Measurements from ENCODE around the gene PALB2.

GRCh38 chr16:23590181-23590580 is 50.9 kb downstream of the PALB2 start:
- TF ChIP-seq TBP (optimal IDR thresholded peaks at IDR 0.05; ENCODE audit: low read depth, low read length) = no peak
- no peak for TF ChIP-seq NUFIP1 (IDR thresholded peaks at IDR 0.05; ENCODE audit: partially characterized antibody)
- no peak for TF ChIP-seq MEF2D (tag; conservative IDR thresholded peaks at IDR 0.05; ENCODE audit: low read depth)
- TF ChIP-seq BACH1 (tag; IDR thresholded peaks at IDR 0.05) = no peak
- TF ChIP-seq, protein P1, sequence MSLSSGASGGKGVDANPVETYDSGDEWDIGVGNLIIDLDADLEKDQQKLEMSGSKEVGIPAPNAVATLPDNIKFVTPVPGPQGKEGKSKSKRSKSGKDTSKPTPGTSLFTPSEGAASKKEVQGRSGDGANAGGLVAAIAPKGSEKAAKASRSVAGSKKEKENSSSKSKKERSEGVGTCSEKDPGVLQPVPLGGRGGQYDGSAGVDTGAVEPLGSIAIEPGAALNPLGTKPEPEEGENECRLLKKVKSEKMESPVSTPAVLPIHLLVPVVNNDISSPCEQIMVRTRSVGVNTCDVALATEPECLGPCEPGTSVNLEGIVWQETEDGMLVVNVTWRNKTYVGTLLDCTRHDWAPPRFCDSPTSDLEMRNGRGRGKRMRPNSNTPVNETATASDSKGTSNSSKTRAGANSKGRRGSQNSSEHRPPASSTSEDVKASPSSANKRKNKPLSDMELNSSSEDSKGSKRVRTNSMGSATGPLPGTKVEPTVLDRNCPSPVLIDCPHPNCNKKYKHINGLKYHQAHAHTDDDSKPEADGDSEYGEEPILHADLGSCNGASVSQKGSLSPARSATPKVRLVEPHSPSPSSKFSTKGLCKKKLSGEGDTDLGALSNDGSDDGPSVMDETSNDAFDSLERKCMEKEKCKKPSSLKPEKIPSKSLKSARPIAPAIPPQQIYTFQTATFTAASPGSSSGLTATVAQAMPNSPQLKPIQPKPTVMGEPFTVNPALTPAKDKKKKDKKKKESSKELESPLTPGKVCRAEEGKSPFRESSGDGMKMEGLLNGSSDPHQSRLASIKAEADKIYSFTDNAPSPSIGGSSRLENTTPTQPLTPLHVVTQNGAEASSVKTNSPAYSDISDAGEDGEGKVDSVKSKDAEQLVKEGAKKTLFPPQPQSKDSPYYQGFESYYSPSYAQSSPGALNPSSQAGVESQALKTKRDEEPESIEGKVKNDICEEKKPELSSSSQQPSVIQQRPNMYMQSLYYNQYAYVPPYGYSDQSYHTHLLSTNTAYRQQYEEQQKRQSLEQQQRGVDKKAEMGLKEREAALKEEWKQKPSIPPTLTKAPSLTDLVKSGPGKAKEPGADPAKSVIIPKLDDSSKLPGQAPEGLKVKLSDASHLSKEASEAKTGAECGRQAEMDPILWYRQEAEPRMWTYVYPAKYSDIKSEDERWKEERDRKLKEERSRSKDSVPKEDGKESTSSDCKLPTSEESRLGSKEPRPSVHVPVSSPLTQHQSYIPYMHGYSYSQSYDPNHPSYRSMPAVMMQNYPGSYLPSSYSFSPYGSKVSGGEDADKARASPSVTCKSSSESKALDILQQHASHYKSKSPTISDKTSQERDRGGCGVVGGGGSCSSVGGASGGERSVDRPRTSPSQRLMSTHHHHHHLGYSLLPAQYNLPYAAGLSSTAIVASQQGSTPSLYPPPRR (CRISPR knock-in tag; IDR thresholded peaks at IDR 0.05; ENCODE audit: borderline replicate concordance) = no peak
- no peak for TF ChIP-seq SRSF3 (IDR thresholded peaks at IDR 0.05; ENCODE audit: insufficient read depth, low read length)
- no peak for TF ChIP-seq FIP1L1 (IDR thresholded peaks at IDR 0.05; ENCODE audit: low read depth, low read length, poor library complexity, severe bottlenecking)

Measured in K562 (cell line).